Activated CD8-positive, alpha-beta memory T cell treated with anti-CD3 and anti-CD28 coated beads for 48 hours (primary cell): ENCODE data around the gene TPST1.
"Not testable (repeated sequence)": the region's sequence is repeated elsewhere in the genome, so short reads cannot be mapped to it uniquely, and the experiment has no call there.

Experiments
- DNase-seq, 3 experiments: peaks; one replicate each; pipeline ENCODE4 v3.0.0-alpha.2; 2020; ENCODE audit warnings: low read depth in 2 of 3, low spot score in 2 of 3

The TPST1 gene

DNA sequence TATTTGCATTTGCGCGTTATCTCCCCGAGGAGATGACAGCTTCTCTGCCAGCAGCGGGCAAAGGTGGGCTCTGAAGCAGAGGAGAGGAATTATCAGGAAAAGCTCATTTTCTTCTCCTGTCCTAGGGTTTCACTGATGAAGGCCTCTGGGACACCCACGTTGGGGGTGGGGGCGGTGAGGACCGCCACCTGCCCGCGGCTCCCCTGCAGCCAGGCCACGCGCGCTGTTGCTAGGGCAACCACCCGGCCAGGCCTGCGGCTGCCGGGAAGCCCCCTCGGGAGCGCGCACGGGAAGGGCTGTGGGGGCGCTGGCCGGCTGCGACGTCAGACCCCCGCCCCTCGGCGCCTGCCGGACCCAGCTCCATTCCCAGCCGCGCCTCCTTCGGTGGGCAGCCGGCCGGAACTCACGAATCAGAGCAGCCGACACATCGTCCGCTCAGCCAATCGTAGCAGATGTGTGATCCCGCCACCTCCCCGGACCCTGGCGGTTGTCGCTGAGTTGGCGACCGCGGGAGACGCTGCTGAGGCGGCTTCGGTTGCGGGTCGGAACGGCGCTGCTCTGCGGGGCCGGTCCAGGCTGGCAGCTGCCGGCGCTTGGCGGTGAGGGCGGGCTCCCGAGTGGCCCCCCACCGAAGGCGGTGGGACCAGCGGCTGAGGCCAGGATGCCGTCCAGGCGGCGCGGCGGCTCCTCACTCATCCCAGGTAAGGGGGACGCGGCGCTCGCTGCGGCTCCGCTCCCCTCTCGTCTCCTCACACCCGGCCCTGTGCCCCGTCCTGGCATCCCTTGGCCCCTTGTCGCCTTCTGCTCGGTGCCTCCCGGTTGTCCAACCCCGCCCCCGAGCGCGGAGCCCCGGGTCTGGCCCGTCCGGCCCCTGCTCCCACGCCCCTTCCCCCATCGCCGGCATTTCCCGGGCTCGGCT lies at the start of gene TPST1:
TSS of gene TPST1 (plus strand) at position 513 of the 919 bp plus-strand sequence. CDS start 35,092 bp downstream, outside the sequence.
- peak; percentile 70 to 74 (median 72) for DNase-seq

DNA sequence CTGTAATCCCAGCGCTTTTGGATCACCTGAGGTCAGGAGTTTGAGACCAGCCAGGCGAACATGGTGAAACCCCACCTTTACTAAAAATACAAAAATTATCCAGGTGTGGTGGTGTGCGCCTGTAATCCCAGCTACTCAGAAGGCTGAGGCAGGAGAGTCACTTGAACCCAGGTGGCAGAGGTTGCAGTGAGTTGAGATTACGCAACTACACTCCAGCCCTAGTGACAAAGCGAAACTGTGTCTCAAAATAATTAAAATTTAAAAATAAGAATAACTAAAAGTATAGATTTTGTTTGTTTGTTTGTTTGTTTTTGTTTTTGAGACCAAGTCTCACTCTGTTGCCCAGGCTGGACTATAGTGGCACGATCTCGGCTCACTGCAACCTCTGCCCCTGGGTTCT lies 49.1 kb upstream of the TPST1 start:
- DNase-seq, result not testable (repeated sequence)

DNA sequence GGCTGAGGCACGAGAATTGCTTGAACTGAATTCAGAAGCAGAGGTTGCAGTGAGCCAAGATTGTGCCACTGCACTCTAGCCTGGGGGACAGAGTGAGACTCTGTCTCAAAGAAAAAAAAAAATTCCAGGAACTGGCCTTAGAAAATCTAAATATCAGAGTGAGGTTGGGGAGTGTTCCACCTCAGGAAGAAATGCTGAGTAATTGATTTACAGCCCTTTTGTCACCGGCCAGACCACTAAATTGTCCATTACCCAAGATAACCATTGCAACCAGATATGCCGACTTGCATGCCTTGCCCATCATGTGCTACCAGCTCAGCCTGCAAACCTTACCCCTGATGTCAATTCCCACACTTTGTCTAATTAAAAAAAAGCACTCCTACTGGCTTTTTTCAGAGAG lies 48.1 kb upstream of the TPST1 start:
- no peak for DNase-seq

DNA sequence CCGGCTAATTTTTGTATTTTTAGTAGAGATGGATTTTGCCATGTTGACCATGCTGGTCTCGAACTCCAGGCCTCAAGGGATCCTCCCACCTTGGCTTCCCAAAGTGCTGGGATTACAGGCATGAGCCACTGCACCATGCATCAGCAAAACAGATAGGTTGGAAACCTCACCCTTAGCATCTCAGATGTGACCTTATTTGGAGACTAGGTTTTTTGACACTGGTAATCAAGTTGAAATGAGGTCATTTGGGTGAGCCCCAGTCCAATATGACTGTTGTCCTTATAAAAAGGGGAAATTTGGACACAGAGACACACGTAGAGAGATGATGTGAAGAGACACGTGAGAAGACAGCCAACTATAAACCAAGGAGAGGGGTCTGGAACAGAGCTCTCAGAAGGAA lies 42.5 kb upstream of the TPST1 start:
- DNase-seq, result no peak

DNA sequence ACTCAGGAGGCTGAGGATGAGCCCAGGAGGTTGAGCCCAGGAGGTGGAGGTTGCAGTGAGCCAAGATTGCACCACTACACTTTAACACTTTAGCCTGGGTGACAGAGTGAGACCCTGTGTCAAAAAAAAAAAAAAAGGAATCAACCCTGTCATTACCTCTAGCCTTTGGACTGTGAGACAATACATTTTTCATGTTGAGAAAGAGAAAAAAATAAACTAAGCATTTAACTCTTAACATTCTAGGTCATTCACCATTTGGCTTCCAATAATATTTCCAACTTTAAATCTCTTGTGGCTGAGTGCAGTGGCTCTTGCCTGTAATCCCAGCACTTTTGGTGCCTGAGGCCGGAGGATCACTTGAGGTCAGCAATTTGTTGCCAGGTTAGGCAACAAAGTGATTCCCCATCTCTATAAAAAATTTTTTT lies 41.9 kb upstream of the TPST1 start:
- no peak for DNase-seq

DNA sequence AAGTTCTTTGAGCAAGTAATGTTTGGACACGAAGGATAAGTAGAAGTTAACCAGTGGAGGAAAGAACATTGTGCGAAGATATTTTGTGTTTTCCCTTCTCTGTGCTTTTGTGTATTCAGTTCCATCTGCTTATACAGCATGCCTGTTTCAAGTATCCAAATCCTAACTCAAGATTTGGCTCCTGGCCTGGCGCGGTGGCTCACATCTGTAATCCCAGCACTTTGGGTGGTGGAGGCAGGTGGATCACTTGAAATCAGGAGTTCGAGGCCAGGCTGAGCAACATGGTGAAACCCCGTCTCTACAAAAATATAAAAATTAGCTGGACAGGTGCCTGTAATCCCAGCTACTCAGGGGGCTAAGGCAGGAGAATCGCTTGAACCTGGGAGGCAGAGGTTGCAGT lies 40.8 kb upstream of the TPST1 start:
- no peak for DNase-seq

DNA sequence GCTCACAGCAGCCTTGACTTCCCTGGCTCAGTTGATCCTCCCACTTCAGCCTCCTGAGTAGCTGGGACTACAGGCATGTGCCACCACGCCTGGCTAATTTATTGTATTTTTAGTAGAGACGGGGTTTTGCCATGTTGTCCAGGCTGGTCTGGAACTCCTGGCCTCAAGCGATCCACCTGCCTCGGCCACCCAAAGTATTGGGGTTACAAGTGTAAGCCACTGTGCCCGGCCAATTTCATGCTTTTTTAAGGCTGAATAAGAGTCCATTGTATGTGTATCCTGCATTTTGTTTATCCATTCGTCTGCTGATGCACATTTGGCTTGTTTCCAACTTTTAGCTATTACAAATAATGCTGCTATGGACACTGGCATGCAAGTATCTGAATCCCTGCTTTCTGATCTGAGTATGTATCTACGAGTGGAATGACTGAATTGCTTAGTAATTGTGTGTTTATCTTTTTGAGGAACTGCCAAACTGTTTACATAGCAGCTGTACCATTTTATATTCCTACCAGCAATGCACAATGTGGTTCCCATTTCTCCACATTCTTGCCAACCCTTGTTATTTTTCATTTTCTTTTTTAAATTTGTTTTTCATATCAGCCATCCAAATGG lies 37.3 kb upstream of the TPST1 start:
- no peak for DNase-seq

DNA sequence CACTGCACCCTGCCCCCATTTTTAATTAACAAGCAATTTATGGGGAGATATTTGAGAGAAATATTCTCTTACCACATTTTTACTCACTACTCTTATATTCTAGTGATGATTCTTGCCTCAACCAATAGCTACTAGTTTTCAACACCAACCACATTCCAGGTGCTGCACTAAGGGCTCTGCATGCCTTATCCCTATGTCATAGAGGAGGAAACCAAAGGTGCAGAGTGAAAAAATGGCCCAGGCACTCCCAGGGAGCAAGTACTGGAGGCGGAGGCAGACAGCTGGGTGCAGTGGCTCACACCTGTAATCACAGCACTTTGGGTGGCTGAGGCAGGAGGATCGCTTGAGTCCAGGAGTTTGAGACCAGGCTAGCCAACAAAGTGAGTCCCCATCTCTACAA lies 35.5 kb upstream of the TPST1 start:
- no peak for DNase-seq

DNA sequence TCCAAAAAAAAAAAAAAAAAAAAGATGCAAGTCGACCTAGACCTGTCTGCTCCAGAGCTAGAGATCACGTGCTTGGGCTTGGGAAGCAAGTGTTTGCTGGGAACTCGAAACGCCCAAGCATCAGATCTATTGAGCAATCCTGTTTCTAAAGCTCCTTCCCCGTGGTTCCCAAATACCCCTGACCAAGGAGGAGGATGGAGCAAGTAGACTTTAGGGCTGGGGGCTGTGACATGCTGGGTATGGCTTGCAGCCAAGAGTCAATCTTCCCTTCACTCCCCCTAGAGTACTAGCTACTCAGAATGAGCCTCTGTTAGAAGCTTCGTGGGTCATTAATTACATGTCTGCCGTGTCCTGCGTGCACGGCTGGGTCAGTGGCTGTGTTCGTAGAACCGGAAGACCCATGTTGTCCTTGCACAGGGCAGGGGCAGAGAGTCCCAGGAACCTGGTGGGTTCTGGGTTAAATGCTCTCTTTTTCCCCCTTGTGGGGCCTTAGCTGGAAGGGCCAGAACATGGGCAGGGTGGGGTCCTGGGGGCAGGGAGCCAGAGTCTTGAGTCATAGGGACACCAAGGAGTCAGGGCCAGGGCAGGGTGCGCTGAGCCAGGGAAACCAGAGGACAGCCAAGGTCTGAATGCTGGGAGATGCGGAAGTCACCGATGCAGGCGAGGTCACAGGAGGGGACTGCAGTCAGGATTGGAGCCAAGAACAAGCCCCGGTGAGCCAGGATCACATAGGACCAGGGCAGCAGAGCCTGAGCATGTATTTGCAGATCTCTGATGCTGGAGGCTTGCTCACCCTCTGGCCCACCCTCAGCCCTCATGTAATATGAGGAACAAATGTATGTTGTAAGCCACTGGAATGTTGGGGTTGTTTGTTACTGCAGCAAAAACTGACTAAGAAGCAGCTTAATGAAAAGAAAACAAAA lies 34.6 kb upstream of the TPST1 start:
- no peak for DNase-seq

DNA sequence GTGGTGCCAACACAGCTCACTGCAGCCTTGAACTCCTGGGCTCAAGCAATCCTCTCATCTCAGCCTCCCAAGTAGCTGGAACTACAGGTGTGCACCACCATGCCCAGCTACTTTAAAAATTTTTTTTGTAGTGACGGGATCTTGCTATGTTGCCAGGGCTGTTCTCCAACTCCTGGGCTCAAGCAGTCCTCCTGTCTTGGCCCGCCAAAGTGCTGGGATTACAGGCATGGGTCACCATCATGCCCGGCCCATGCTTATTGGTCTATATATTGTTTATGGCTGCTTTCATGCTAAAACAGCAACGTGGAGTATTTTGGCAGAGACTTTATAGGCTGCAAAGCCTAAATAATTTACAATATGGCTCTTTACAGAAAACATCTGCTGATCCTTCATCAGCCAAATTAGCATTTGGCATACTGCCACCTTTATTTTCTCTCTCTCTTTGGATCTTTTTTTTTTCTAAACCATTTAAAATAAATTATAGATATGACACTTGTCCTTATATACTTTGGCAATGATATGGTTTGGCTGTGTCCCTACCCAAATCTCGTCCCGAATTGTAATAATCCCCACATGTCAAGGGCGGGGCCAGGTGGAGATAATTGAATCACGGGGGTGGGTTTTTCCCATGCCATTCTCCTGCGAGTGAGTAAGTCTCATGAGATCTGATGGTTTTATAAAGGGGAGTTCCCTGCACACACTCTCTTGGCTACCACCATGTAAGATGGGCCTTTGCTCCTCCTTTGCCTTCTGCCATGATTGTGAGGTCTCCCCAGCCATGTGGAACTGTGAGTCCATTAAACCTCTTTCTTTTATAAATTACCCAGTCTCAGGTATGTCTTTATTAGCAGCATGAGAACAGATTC lies 32.4 kb upstream of the TPST1 start:
- not testable (repeated sequence) for DNase-seq

DNA sequence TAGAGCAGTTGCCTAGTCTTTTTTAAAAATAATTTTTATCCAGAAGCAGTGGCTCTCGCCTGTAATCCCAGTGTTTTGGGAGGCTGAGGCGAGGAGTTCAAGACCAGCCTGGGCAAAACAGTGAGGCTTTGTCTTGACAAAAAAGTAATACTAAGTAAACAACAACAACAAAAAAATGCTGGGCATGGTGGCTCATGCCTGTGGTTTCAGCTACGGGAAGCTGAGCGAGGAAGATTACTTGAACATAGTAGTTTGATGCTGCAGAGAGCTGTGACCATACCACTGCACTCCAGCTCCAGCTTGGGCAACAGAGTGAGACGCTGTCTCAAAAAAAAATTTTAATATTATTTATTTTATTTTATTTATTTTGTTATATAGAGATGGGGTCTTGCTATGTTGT lies 31.3 kb upstream of the TPST1 start:
- DNase-seq, result no peak

DNA sequence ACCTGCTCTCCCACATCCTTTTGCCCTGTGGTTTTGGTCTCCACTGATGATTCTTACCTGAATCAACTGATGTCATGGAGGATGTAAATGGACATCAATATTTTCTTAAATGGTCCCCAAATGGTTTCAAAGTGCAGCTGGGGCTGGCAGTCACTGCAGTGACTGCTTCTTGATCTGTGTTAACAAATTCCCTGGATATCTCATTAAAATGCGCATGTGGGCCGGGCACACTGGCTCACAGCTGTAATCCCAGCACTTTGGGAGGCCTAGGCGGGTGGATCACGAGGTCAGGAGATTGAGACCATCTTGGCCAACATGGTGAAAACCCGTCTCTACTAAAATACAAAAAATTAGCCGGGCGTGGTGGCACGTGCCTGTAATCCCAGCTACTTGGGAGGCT lies 30.1 kb upstream of the TPST1 start:
- not testable (repeated sequence) for DNase-seq

DNA sequence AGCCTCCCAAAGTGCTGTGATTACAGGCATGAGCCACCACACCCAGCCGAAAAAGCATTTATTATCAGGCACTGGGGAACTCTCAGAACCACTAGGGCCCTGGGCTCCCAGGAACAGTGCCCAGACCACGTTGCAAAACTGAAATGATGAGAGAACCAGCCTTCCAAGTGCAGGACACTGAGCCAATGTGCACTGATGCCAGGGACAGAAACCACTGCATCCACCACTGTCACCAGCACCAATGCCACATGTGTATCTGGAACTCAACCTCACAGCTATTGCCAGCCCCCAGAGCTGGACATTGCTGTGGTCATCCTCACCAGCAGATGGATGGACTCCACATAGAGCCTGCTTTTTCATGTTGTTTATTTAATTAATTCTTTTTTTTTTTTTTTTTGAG lies 28.2 kb upstream of the TPST1 start:
- DNase-seq, result no peak

DNA sequence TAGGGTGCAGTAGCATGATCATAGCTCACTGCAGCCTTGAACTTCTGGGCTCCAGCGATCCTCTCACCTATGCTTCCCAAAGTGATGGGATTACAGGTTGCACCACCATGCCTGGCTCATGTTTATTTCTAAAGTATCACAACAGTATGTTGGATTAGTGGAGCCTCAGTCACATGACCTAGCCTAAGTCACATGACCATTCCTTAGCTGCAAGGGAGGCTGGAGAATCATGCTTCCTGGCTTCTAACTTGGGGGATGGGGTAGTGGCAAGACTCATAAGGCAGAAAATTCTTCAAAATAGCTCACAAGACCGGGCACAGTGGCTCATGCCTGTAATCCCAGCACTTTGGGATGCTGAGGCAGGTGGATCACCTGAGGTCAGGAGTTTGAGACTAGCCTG lies 26.9 kb upstream of the TPST1 start:
- DNase-seq, result no peak

DNA sequence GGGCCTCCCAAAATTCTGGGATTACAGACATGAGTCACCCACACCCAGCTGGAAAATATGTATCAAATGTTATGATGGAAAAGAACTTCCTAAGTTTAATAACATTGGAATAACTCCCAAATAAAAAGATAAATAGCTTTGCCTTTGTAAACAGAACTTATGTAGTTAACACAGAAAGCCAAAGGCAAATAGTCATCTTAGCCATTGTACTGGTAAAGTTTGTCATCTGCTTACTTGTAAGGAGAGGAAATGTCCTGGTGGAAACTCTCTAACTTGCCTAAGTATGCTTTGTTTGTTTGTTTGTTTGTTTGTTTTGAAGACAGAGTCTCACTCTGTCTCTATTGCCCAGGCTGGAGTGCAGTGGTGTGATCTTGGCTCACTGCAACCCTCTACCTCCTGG lies 23.8 kb upstream of the TPST1 start:
- DNase-seq, result no peak

DNA sequence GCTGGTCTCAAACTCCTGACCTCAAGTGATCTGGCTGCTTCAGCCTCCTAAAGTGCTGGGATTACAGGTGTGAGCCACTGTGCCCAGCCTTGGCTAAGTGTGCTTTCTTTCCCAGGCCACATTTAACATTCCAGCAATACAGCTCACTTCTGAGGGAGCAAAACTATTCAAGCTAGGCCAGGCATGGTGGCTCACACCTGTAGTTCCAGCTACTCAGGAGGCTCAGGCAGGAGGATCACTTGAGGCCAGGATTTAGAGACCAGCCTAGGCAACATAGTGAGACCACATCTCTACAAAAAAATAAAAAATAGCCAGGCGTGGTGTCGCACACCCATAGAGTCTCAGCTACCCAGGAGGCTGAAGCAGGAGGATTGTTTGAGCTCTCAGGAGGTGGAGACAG lies 23.3 kb upstream of the TPST1 start:
- DNase-seq, result no peak

DNA sequence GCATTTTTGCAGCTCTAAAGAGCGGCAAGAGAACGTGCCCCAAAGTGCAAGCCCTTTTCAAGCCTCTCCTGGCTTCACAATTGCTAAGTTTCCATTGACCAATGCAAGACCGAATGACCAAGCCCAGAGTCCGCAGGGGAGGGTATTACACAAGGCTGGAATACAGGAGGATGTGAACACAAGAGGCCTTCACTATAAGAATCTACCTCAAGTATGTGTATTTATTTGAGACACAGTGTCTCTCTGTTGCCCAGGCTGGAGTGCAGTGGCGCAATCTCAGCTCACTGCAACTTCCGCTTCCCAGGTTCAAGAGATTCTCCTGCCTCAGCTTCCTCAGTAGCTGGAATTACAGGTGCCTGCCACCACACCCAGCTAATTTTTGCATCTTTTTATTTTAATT lies 22.2 kb upstream of the TPST1 start:
- DNase-seq, result no peak

DNA sequence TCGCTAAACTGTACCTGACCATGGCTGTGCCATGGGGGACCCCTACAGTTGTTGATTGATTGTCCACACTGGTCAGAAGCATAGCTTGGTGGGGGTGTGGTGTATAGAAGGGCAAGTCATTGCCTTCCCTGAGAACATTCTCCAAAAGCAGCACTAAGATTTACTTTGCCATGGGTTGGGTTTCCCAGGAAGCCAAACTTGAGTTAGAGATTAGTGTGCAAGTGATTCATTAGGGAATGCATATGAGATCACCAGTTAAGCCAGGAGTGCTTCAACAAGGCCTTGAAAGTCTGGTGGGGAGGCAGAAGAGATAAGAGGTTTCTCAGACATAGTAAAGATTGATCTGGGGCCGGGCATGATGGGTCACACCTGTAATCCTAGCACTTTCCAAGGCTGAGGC lies 21.4 kb upstream of the TPST1 start:
- DNase-seq, result no peak

DNA sequence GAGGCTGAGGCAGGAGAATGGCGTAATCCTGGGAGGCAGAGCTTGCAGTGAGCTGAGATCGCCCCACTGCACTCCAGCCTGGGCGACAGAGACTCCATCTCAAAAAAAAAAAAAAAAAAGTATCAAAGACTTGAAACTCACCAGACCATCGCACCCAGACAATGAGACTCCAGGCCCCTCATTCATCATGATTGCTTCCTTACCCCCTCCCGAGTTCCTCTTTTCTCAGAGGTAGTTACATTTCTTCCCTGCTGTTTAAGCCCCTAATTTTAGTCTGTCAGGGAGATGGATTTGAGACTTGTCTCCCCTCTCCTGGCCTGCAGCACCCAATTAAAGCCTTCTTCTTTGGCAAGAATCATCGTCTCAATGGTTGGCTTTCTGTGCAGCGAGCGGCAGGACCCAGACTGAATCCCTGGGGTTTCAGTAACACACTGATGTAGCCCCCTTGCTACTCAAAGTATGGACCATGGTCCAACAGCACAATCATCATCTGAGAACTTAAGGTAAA lies 19.4 kb upstream of the TPST1 start:
- DNase-seq, result no peak

DNA sequence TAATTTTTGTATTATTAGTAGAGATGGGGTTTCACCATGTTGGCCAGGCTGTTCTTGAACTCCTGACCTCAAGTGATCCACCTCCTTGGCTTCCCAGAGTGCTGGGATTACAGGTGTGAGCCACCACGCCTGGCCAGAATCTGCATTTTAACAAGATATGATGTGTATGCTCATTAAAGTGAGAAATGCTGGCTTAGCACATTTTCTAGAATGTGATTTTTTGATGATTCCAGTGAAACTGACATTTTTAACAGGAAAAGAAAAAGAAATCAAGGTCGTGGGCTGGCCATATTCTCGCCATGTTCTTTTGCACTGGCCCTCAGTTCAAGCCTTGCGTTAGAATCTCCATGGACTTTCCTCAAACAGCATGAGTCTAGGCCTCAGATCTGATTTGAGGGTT lies 18.1 kb upstream of the TPST1 start:
- DNase-seq, result no peak
